HuH-7 (cell line): ENCODE results near the gene RSPH4A.
A peak's percentile ranks its signal among the peaks of the same experiment; 100 is the strongest.
"Not testable (repeated sequence)": the region's sequence is repeated elsewhere in the genome, so short reads cannot be mapped to it uniquely, and the experiment has no call there.

Experiments used
- DNase-seq: peaks from one replicate; pipeline ENCODE4 v3.0.0; 2011; ENCODE audit warnings: low spot score

Gene RSPH4A

DNA sequence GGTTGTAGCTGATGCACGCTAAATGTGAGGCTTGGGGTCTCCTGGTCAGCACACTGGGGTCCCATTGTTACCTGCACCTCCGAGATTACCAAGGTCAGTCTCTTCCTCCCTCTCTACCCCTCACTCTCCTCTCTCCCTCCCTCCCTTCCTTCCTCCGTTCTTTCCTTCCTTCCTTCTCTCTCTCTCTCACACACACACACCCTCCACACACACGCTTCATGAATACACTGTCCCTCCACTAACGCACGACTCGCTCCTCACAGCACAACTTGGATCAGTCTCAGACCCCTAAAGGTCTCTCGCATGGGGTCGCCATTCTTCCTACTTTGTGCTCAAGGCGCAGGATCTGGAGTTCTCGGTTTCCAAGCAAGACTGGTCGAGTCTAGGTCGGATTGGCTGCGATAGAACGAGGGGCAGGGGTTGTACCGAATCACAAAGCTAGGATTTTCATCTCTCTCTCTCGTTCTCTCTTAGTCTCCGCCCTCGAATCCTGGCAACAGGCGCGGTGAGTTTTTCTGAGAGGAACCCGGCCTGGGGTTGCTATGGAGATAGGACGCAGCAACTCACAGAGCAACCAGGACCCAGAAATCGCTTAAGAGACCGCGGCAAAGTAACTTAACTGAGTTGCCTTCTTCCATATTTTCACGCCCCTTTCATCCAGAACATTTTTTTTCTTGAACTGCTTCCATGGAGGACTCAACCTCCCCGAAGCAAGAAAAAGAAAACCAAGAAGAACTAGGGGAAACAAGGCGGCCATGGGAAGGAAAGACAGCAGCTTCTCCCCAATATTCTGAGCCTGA is at the start of gene RSPH4A:
RSPH4A (plus strand) TSS at position 543 of the 800 bp plus-strand sequence; CDS start at position 688, 145 bp downstream.
- peak; percentile 78 for DNase-seq

DNA sequence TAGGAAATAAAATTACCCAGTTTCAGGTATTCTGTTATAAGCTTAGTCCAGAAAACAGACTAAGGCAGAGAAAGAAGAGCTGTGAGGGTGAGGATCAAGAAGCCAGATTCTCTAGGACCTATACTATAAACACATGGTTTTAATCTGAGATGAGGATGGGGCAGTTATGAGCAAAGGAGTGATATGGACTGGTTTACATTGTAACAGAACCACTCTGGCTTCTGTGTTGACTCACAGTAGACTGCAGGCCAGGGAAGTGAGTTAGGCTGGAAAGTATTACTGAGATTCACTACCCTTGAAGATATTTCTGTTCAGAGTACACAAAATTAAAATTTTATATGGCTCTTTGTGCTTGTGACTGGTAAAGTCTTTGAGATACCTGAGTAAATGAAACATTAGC is 48.2 kb upstream of the RSPH4A start:
- DNase-seq: no peak

DNA sequence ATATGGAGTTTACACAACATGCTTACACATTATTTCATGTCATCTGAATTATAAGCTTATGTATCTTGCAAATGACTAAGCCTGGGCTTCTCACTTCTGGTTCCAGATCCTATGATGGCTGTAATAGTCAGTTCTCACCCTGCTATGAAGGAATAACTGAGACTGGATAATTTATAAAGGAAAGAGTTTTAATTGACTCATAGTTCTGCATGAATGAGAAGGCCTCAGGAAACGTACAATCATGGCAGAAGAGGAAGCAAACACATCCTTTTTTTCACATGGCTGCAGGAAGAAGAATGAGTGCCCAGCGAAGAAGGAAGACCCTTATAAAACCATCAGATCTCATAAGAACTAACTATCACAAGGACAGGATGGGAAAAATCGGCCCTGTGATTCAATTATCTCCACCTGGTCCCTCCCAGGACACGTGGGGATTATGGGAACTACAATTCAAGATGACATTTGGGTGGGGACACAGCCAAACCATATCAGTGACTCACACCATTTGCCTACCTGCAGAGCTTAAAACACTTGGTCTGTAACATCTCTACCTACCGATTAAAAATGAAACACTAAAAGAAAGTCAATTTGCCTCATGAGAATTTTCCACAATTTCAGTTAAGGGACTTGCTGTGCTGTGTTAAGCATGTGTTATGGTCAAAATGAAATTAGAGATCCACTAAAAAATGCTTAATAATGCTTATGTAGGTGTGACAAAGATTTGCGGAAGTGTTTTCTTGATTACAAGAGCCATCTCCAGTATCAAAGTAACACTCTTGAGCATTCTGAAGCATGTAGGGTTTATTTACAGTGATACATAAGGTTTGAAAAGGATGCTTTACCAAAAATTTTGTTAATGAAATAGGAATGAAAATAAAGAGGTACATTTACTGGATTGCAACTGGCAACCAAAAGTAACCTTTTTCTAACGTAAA is 47.2 kb upstream of the RSPH4A start:
- no peak for DNase-seq

DNA sequence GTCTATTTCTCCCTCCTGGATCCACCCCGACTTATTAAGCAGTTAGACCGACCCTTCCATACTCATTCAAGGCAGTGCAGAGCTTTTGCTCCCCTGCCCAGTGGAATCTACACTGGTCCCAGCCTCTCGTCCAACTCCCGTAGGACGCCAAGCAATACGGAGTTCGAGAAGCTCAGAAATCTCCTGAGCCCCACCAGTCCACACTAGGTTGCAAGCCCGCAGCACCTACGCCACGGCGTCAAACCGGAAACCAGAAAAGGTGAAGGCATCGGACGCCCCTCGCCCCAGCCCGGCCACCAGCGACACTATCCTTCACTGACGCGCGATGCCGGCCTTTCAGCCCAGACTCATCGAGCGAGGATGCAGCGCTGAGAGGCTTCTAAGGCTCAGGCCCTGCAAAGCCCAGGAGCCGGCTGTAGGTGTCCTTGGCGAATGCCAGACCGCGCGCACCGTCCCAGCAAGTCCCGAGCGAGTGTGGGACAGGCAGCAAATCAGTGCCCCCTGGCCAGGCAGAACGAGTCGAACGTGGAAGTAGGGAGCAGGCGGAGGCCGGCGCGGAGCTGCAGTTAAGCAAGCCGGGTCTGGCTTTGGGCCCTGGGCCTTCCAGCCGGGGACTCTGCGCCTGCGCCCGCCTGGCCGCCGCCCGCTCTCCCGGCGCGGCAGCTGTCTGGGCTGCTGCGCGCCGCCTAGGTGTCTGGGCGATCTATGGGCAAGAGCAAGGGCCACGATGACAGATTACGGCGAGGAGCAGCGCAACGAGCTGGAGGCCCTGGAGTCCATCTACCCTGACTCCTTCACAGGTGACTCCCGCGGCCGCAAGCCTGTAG is 45.2 kb upstream of the RSPH4A start, which contains the start of gene RWDD1:
RWDD1 (plus strand) TSS at position 649 of the 827 bp plus-strand sequence; CDS start at position 728, 79 bp downstream.
- peak; percentile 93 for DNase-seq

DNA sequence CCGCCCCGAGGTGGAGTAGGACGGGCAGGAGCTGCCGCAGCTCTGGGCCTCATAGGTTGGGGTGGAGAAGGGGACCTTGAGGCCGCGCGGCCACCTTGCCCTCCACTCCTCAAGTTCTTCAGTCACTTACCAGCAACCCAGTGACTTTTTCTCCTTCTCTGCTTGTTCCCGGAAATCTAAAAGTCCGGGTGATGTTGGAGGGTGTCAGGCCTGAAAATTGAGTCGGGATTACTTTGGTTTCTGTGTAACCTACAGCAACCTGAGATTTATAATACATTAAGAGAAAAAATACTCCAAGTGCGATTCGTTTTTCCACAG is 44.6 kb upstream of the RSPH4A start:
- no peak for DNase-seq

DNA sequence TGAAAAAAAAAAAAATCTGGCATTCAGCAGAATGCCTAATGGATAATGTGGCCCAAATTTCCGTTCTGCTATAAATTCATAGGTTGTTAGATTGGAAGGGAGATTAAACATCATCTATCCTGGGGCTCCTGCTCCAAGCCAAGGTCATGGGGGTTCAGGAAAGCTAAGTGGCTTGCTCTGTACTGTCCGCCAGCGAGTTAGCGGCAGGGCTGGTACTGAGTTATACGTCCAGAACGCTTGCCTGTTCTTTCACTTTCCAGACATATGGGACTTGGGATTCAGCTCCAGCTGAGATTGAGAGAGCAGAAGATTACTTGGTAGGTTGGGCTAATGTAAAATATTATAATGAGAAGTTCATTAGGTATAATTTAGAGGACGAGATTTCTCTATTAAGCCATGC is 44.1 kb upstream of the RSPH4A start:
- no peak for DNase-seq

DNA sequence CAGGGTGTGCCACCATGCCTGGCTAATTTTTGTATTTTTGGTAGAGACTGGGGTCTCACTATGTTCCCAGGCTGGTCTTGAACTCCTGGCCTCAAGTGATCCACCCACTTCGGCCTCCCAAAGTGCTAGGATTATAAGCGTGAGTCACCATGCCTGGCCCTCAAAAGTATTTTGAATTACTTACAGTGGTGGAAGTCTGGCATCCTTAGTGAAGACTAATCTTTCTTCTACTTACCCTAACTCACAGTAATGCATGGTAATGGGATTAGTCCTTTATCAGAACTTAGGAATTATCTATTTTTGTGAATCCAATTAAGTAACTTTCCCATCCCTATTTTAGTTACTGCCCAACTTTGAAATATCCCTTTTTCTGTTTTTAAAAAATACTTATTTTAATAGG is 41.1 kb upstream of the RSPH4A start:
- no peak for DNase-seq

DNA sequence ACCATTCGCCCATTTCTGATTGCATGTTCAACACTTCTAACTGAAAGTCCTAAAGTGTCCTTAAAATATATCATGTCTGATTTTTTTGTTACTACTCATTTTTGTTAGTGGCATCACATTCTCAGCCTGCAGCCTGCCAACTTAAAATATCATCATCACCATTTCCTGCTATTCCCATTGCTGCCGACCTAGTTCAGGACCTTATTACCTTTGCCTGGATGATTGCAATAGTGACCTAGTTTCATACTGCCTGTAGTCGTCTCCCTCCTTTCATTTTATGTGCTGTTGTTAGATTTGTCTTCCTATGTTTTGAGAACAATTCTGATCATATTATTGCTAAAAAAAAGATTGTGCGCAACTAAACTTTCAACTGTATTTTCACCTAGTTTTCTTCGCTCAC is 38.8 kb upstream of the RSPH4A start:
- DNase-seq: no peak

DNA sequence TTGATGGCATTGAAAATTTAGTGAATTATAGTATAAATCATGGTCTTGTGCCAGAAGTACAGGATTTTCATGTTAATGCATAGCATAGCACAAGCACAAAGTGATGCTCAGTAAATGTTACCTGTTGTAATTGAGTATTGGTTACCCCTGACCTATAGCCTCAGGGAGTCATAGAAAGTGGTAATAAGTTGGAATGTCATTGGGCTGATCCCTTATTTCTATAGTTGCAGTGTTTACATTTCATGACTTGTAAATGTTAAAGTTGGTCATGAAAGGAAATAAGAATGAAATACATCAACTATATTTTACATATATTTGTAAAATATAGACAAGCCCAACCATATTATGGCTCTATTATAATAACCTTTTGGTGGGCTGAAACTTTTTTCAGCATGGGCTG is 37.9 kb upstream of the RSPH4A start:
- no peak for DNase-seq

DNA sequence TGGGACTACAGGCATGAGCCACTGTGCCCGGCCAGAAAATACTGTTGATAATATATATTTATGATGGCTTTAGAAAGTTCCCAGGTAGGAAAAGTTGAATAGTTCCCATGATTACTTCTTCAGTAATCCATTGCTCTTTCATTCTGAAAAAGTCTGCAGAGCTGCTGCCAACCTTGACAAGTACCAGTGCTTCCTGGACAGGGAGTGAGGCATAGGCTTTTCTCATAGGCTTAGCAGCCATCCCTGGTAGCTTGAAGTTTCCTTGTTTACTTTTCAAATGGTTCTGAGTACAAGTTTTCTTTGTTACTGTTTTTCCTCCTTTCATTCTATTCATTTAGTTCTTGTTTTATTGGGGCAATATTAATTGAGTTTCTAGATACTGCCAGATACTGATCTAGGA is 37.1 kb upstream of the RSPH4A start:
- no peak for DNase-seq

DNA sequence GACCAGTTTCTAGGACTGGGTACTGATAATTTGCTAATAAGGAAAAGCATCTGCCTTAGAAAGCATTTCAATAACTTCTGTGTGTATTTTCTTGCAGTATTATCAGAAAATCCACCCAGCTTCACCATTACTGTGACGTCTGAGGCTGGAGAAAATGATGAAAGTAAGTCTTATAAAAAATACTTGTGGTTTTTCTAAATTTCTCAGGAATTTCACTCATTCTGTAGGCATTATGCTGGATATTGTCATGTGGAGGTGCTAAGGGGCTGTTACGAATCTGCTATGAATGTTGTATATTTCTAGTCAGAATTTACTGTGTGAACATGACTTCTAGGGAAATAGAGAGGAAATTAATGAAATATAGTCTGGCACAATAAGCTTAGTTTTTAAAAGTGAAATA is 36.1 kb upstream of the RSPH4A start:
- DNase-seq: no peak

DNA sequence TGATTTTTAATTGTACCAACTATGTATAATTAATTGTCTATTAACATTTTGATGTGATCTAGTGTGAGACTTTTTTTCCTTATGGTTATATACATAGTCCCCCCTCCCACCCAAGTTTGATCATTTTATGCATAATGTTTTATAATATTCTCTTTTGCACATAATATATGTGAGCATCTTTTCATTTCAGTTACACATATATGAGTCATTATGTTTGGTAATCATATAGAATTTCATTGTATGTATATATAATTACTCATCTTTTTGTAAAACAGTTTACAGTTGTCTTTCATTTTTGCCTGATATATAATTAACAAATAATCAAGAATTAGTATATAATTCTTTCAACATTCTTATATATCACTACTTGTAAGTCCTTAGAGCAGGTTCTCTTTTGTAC is 30.0 kb upstream of the RSPH4A start:
- no peak for DNase-seq

DNA sequence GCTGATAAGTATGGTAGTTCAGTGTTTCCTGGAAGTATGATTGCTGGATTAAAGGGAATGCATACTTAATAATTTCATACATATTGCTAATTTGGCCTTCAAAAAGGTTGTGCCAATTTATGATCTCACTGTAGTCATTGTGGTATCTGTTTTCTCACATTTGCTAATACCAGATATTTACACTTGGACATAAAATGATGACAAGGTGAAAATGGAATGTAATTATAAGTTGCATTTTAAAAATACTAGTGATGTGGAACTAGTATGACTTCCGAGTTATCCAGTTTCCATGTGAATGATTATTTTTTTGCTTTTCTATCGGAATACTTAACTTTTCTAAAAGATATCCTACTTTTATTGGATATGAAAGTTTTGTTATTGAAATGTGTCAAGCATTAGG is 29.5 kb upstream of the RSPH4A start:
- no peak for DNase-seq

DNA sequence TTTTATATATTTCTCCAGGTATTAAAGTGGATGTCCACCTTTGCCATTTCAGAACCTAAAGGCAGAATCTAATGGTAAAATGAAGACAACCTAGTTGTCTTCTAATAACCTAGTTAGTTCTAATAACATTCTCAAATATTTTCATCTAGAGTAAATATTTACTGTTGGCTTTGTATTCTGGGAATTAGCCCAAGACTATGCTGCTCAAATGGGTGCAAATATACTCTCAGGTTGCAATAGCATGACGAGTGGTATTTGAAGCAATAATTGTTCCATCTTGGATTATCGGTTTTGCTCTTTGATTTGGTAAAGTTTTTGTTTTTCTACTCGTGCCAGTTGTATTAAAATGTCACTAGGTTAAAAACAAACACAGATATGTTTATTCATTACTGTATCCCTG is 21.0 kb upstream of the RSPH4A start:
- DNase-seq: no peak

DNA sequence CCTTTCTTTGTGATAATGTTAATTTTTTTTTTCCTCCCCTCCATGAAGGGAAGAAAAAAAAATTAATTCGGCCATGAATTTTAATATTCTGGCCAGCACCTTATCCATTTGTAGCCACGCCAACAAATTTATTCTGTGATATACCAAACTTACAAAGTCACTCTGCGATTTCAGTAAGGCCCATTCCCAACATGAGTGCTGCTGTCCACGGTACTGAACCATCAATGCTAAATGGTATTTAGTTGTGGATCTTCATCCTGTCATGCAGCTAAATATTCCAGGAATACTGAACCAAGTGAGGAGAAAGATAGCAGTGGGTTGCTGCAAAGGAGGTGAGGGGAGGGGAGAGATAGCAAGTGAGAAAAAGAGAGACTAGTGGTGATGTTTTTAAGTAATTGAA is 19.5 kb upstream of the RSPH4A start:
- DNase-seq: no peak

DNA sequence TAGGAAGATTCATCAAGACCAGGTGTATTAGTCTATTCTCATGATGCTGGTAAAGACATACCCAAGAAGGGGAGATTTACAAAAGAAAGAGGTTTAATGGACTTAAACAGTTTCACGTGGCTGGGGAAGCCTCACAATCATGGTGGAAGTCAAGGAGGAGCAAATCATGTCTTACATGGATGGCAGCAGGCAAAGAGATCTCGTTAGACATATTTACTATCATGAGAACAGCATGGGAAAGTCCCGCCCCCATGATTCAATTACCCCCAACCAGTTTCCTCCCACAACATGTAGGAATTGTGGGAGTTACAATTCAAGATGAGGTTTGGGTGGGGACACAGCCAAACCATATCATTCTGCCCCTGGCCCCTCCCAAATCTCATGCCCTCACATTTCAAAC is 12.4 kb upstream of the RSPH4A start:
- DNase-seq: not testable (repeated sequence)

DNA sequence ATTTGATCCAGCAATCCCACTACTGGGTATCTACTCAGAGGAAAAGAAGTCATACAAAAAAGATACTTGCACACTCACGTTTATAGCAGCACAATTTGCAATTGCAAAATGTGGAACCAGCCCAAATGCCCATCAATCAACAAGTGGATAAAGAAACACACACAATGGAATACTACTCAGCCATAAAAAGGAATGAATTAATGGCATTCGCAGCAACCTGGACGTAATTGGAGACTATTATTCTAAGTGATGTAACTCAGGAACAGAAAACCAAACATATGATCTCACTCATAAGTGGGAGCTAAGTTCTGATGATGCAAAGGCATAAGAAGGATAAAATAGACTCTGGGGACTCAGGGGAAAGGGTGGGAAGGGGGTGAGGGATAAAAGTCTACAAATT is 11.4 kb upstream of the RSPH4A start:
- not testable (repeated sequence) for DNase-seq

DNA sequence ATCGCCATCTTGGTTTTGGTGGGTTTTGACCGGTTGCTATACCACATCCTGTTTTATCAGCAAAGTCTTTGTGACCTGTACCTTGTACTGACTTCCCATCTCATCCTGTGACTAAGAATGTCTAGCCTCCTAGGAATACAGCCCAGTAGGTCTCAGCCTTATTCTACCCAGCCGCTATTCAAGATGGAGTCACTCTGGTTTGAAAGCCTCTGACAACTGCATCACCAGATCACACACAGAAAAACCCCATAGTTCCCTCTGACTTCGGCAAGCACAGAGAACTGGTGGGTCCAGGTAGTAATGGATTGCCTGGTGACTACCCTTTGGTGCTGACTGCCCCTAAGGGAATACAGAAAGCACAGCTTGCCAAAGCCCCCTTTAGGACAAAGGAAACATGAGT is 10.3 kb upstream of the RSPH4A start:
- DNase-seq: no peak

DNA sequence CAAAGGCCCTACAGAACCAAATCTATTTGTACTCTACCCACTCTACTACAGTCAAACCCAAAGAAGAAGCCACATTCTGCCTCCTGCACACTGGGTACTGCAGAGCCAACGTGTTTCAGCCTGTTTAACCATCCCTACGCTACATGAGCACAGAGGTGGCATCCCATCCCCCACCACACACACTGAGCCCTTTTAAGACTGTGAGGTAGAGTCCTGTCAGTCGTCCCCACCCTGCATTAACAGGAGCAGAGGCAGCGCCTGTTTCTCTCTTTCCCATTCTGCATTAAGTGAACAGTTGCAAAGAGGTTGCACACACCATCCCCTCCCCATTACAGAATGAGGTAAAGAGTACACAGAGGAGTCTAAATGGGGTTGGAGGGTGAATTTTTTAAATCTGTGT is 5.2 kb upstream of the RSPH4A start:
- no peak for DNase-seq

DNA sequence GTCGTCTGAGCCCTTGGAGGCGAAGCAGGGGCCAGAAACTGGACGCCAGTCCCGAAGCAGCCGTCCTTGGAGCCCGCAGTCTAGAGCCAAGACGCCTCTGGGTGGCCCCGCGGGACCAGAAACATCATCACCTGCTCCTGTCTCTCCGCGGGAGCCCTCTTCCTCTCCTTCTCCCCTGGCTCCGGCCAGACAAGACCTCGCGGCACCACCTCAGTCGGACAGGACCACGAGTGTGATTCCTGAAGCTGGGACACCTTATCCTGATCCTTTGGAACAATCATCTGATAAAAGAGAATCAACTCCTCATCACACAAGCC is 416 bp downstream of the RSPH4A start:
- peak; percentile 10 for DNase-seq

DNA sequence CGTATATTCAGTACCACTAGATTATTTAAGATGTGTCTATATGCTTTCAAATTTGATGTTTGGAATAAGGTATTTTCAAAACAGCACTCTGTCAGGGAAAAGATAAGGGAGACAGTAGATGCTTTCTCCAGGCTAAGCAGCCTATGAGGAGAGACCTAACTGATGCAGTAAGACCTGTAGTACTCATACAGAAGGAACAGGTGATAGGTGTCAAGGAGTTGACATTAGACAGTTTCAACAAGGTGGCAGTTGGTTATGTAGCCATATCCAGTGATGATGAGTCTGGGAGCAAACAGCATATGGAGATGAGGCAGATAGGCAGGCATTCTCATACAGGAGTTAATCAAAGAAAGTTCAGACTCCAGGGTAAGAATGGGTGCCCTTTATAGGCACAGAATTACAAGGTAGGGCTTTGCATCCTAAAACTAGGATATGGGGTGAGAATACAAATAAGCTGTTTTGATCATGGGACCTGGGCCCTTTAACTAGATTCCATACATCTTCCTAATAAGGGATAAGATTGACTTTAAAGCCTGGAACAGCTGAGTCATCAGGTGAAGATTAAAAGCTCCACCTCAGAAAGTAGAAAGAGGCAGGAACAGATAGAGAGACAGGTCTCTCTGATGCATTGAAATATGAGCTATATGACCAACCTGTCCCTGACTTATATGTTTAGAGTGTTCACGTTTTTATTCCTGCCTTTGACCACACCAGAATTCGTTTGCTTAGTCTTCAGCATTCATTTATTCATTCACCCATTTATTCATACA is 7.9 kb downstream of the RSPH4A start:
- no peak for DNase-seq

DNA sequence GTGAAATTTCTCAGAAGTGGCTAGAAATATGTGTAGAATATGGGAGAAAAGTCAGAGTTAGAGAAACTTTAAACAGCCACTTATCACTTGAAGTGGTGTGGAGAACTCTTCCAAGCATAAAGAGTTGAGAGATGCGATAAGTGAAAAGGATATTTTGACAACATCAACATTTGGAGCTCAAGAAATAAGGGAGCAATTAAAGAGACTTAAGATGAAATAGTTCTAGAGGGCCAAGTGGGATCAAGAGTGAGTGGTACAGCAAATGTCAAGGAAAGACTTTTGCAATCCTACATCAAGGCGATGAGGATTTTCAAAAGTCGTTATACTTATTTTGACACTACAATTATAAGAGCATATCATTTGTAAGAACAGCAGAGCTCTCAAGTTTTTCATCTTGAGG is 9.6 kb downstream of the RSPH4A start:
- DNase-seq: no peak
